MM.1S (cell line): ENCODE measurements around the gene BTBD9.

ENCODE experiments used
- DNase-seq: peaks from one replicate; pipeline ENCODE4 v3.0.0-alpha.2; 2015
- H2AFZ ChIP-seq: fragments of 300-600 bp; sonication (generic); 2 replicates; pipeline ENCODE4 v1.6.0; 2016; ENCODE audit warnings: antibody characterized with exemption, low read length
- H3F3A ChIP-seq: fragments of 300-600 bp; sonication (generic); 2 replicates; pipeline ENCODE4 v1.6.1; 2016; ENCODE audit warnings: mild to moderate bottlenecking, antibody characterized with exemption, low read length, moderate library complexity, mixed read lengths; ENCODE audit not compliant: insufficient read depth
- H3K27ac ChIP-seq: fragments of 300-600 bp; sonication (generic); 2 replicates; pipeline ENCODE4 v1.5.1; 2016; ENCODE audit warnings: mild to moderate bottlenecking, low read length
- H3K27me3 ChIP-seq: fragments of 300-600 bp; sonication (generic); replicated peaks from 2 replicates; pipeline ENCODE4 v1.6.0; 2016; ENCODE audit warnings: low read length; ENCODE audit not compliant: insufficient read depth
- H3K36me3 ChIP-seq: fragments of 300-600 bp; sonication (generic); replicated peaks from 2 replicates; pipeline ENCODE4 v1.6.1; 2016; ENCODE audit warnings: mild to moderate bottlenecking, low read length, mixed read lengths; ENCODE audit not compliant: insufficient read depth
- H3K4me1 ChIP-seq: fragments of 300-600 bp; sonication (generic); 2 replicates; pipeline ENCODE4 v1.6.1; 2016; ENCODE audit warnings: low read length, mixed read lengths
- H3K4me2 ChIP-seq: fragments of 300-600 bp; sonication (generic); 2 replicates; pipeline ENCODE4 v1.6.0; 2016; ENCODE audit warnings: low read depth, low read length
- H3K4me3 ChIP-seq: fragments of 300-600 bp; sonication (generic); 2 replicates; pipeline ENCODE4 v1.5.1; 2016; ENCODE audit warnings: low read length, mixed read lengths
- H3K79me2 ChIP-seq: fragments of 300-600 bp; sonication (generic); 2 replicates; pipeline ENCODE4 v1.6.1; 2016; ENCODE audit warnings: mixed run types, low read length, mixed read lengths
- H3K9ac ChIP-seq: fragments of 300-600 bp; sonication (generic); 2 replicates; pipeline ENCODE4 v1.6.1; 2016; ENCODE audit warnings: low read length, mixed read lengths
- H3K9me2 ChIP-seq: fragments of 300-600 bp; sonication (generic); replicated peaks from 2 replicates; pipeline ENCODE4 v1.6.1; 2016; ENCODE audit warnings: mild to moderate bottlenecking, low read length, mixed read lengths; ENCODE audit not compliant: insufficient read depth
- H3K9me3 ChIP-seq: fragments of 300-600 bp; sonication (generic); replicated peaks from 2 replicates; pipeline ENCODE4 v1.6.1; 2016; ENCODE audit warnings: mild to moderate bottlenecking, low read length, mixed read lengths; ENCODE audit not compliant: insufficient read depth
- H4K20me1 ChIP-seq: fragments of 300-600 bp; sonication (generic); 2 replicates; pipeline ENCODE4 v1.6.1; 2016; ENCODE audit warnings: mild to moderate bottlenecking, low read length, moderate library complexity, mixed read lengths; ENCODE audit not compliant: insufficient read depth
- EZH2 ChIP-seq: fragments of 300-600 bp; sonication (generic); optimal IDR thresholded peaks from 2 replicates; pipeline ENCODE3; 2017; ENCODE audit warnings: low read depth, mild to moderate bottlenecking, antibody characterized with exemption, low read length, mixed read lengths
- EZH2phosphoT487 ChIP-seq: fragments of 300-600 bp; sonication (generic); IDR thresholded peaks from 2 replicates; pipeline ENCODE4 v1.6.1; 2018; ENCODE audit warnings: antibody characterized with exemption, low read length
- TF ChIP-seq, protein P1 (sequence below): fragments of 300-600 bp; sonication (generic); IDR thresholded peaks from 2 replicates; pipeline ENCODE4 v1.5.1; 2016; ENCODE audit warnings: antibody characterized with exemption, low read length, mixed read lengths

The BTBD9 gene

DNA sequence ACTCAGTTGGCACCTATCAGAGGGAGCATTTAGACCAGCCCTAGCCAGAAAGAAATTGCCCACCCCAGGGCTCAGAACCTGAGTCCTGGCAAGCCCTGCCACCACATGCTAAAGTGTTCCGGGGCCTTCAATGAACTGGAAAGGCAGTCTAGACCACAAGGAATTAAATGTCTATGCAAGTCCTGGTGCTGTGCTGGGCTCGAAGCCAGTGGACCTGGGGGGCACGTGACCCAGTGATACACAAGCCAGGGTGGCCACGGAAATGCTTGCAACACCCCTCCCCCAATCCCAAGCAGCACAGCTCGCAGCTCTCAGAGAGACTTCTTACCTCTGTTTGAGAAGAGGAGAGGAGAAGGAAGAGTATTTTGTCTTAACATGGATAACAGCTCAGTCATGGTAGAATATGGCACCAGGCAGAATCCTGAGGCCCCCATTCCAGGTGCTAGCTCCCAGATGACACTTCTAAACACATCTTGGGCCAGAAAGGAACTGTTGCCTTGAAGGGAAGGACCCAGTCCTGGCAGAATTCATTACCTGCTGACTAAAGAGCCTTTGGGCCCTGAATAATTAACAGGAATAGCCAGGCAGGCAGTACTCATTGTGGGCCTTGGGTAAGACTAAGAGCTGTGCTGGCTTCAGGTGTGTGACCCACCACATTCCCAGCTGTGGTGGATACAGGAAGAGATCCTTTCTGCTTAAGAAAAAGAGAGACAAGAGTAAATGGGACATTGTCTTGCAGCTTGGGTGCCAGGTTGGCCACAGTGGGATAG lies 111.3 kb downstream of the BTBD9 start:
- no peaks in the 10 kb centered on the region for H3F3A ChIP-seq
- DNase-seq: no peak

GRCh38 chr6:38527371-38527770 lies 112.4 kb downstream of the BTBD9 start:
- Histone ChIP-seq H3K4me1 (no peaks in the 10 kb centered on the region), H4K20me1 (no peaks in the 10 kb centered on the region), H3K9me3 (no peaks in the 10 kb centered on the region), H3K4me2 (no peak overlapping the region), H3K27me3 (no peaks in the 10 kb centered on the region), H3K4me3 (no peak overlapping the region), H3K9ac (no peak overlapping the region), H3K36me3 (no peaks in the 10 kb centered on the region), H3K27ac (no peak overlapping the region), H3K79me2 (no peaks in the 10 kb centered on the region), H3K9me2 (no peaks in the 10 kb centered on the region), H2AFZ (no peak overlapping the region), H3F3A (no peaks in the 10 kb centered on the region)
- DNase-seq: no peak
- no peak for TF ChIP-seq EZH2
- TF ChIP-seq, protein P1, sequence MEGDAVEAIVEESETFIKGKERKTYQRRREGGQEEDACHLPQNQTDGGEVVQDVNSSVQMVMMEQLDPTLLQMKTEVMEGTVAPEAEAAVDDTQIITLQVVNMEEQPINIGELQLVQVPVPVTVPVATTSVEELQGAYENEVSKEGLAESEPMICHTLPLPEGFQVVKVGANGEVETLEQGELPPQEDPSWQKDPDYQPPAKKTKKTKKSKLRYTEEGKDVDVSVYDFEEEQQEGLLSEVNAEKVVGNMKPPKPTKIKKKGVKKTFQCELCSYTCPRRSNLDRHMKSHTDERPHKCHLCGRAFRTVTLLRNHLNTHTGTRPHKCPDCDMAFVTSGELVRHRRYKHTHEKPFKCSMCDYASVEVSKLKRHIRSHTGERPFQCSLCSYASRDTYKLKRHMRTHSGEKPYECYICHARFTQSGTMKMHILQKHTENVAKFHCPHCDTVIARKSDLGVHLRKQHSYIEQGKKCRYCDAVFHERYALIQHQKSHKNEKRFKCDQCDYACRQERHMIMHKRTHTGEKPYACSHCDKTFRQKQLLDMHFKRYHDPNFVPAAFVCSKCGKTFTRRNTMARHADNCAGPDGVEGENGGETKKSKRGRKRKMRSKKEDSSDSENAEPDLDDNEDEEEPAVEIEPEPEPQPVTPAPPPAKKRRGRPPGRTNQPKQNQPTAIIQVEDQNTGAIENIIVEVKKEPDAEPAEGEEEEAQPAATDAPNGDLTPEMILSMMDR: no peak
- no peak for TF ChIP-seq EZH2phosphoT487

More for the DNA sequence above, 111.3 kb downstream of the BTBD9 start:
- Histone ChIP-seq H3K4me2 (no peak overlapping the region), H3K4me3 (no peak overlapping the region), H3K27ac (no peak overlapping the region), H4K20me1 (no peaks in the 10 kb centered on the region), H3K9me3 (no peaks in the 10 kb centered on the region), H3K79me2 (no peaks in the 10 kb centered on the region), H3K9me2 (no peaks in the 10 kb centered on the region), H3K27me3 (no peaks in the 10 kb centered on the region), H3K4me1 (no peaks in the 10 kb centered on the region), H3K9ac (no peak overlapping the region), H2AFZ (no peak overlapping the region), H3K36me3 (no peaks in the 10 kb centered on the region)
- TF ChIP-seq, protein P1: no peak
- TF ChIP-seq EZH2phosphoT487 (no peak), EZH2 (no peak)

GRCh38 chr6:38525888-38526287 lies 113.8 kb downstream of the BTBD9 start:
- no peaks in the 10 kb centered on the region for H3F3A ChIP-seq

More at GRCh38 chr6:38525888-38526287, 113.8 kb downstream of the BTBD9 start:
- TF ChIP-seq EZH2phosphoT487 (no peak), EZH2 (no peak)
- TF ChIP-seq, protein P1: no peak
- Histone ChIP-seq H2AFZ (no peak overlapping the region), H3K79me2 (no peaks in the 10 kb centered on the region), H3K9me2 (no peaks in the 10 kb centered on the region), H3K4me1 (no peaks in the 10 kb centered on the region), H3K4me3 (no peak overlapping the region), H4K20me1 (no peaks in the 10 kb centered on the region), H3K9me3 (no peaks in the 10 kb centered on the region), H3K27ac (no peak overlapping the region), H3K27me3 (no peaks in the 10 kb centered on the region), H3K4me2 (no peak overlapping the region), H3K36me3 (no peaks in the 10 kb centered on the region), H3K9ac (no peak overlapping the region)
- DNase-seq: no peak
